Loucy (cell line): ENCODE results near the gene MRAP2.

Experiments used
- EZH2phosphoT487 ChIP-seq: fragments of 200-600 bp; IDR thresholded peaks from 2 replicates; pipeline ENCODE4 v1.6.1; 2018; ENCODE audit warnings: antibody characterized with exemption, mild to moderate bottlenecking, moderate library complexity, borderline replicate concordance
- TF ChIP-seq, protein P1 (sequence below): fragments of 200-600 bp; sonication (generic); conservative IDR thresholded peaks from 2 replicates; pipeline ENCODE4 v1.5.1; 2014; ENCODE audit warnings: mild to moderate bottlenecking, antibody characterized with exemption, low read length

DNA sequence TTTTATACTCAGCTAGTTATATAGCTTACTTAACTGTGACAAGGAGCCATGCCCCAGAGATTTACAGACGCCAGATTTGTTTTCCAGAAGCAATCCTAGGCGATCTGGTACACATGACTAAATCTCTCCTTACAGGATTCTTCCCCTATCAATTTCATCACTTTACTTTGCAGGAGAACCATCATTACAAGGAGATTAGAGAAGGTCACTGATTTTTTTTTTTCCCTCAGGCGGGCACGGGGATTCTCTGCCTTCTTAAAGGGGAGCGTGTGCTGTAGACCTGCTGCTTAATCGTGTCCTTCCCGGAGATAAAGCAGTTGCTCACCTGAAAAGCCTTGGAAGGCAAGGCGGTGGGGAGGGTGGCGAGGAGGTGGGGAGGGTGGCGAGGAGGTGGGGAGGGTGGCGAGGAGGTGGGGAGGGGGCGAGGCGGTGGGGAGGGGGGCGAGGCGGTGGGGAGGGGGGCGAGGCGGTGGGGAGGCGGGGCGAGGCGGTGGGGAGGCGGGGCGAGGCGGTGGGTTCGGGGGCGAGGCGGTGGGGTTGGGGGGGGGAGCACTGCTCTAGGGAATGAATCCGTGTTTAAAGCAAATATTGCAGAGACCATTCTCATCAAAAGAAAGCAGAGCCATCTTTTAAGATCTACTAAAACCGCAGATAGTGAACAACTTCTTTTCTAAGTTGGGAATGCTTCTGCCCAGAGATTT lies 14.3 kb upstream of the MRAP2 start:
- TF ChIP-seq, protein P1, sequence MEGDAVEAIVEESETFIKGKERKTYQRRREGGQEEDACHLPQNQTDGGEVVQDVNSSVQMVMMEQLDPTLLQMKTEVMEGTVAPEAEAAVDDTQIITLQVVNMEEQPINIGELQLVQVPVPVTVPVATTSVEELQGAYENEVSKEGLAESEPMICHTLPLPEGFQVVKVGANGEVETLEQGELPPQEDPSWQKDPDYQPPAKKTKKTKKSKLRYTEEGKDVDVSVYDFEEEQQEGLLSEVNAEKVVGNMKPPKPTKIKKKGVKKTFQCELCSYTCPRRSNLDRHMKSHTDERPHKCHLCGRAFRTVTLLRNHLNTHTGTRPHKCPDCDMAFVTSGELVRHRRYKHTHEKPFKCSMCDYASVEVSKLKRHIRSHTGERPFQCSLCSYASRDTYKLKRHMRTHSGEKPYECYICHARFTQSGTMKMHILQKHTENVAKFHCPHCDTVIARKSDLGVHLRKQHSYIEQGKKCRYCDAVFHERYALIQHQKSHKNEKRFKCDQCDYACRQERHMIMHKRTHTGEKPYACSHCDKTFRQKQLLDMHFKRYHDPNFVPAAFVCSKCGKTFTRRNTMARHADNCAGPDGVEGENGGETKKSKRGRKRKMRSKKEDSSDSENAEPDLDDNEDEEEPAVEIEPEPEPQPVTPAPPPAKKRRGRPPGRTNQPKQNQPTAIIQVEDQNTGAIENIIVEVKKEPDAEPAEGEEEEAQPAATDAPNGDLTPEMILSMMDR: no peak
- TF ChIP-seq EZH2phosphoT487: no peak
